OCI-LY1 (cell line): Measurements from ENCODE around the gene KCNJ16.
A peak's percentile ranks its signal among the peaks of the same experiment; 100 is the strongest.

Source experiments
- H2AFZ ChIP-seq: fragments of 200-600 bp; sonication (generic), shearing (Covaris generic); 2 replicates; pipeline ENCODE4 v1.6.0; 2014; ENCODE audit warnings: antibody characterized with exemption, mild to moderate bottlenecking, low read length
- H3F3A ChIP-seq: fragments of 200-600 bp; sonication (generic), shearing (Covaris generic); 2 replicates; pipeline ENCODE4 v1.6.0; 2014; ENCODE audit warnings: mild to moderate bottlenecking, antibody characterized with exemption, low read length, moderate library complexity; ENCODE audit not compliant: insufficient read depth
- H3K27ac ChIP-seq: fragments of 200-600 bp; sonication (generic); 2 replicates; pipeline ENCODE4 v1.5.1; 2014; ENCODE audit warnings: low read length, mixed run types, mild to moderate bottlenecking, low read depth; ENCODE audit not compliant: poor library complexity, severe bottlenecking
- H3K27me3 ChIP-seq: fragments of 200-600 bp; sonication (generic); 2 replicates; pipeline ENCODE4 v1.6.0; 2014; ENCODE audit warnings: antibody characterized with exemption, mild to moderate bottlenecking, low read length, moderate library complexity; ENCODE audit not compliant: insufficient read depth
- H3K36me3 ChIP-seq: fragments of 200-600 bp; sonication (generic); 2 replicates; pipeline ENCODE4 v1.6.1; 2014; ENCODE audit warnings: mild to moderate bottlenecking, antibody characterized with exemption, low read length, moderate library complexity, mixed read lengths; ENCODE audit not compliant: insufficient read depth
- H3K4me1 ChIP-seq: fragments of 200-600 bp; sonication (generic); 2 replicates; pipeline ENCODE4 v1.5.1; 2014; ENCODE audit warnings: mild to moderate bottlenecking, low read length, moderate library complexity; ENCODE audit not compliant: insufficient read depth, severe bottlenecking
- H3K4me2 ChIP-seq: fragments of 200-600 bp; sonication (generic), shearing (Covaris generic); 2 replicates; pipeline ENCODE4 v1.6.1; 2014; ENCODE audit warnings: low read length
- H3K4me3 ChIP-seq: fragments of 200-600 bp; sonication (generic); 2 replicates; pipeline ENCODE4 v1.5.1; 2014; ENCODE audit warnings: low read length, low read depth, mild to moderate bottlenecking, mixed read lengths; ENCODE audit not compliant: poor library complexity, severe bottlenecking
- H3K79me2 ChIP-seq: fragments of 200-600 bp; shearing (Covaris generic); 2 replicates; pipeline ENCODE4 v1.6.1; 2016; ENCODE audit warnings: mixed run types, low read length, mixed read lengths; ENCODE audit not compliant: insufficient read depth
- H3K9ac ChIP-seq: fragments of 200-600 bp; sonication (generic), shearing (Covaris generic); 2 replicates; pipeline ENCODE4 v1.6.1; 2014; ENCODE audit warnings: mild to moderate bottlenecking, low read length, mixed read lengths
- H3K9me2 ChIP-seq: fragments of 200-600 bp; sonication (generic), shearing (Covaris generic); 2 replicates; pipeline ENCODE4 v1.6.1; 2014; ENCODE audit warnings: low read depth, mild to moderate bottlenecking, low read length, mixed read lengths
- H3K9me3 ChIP-seq: fragments of 200-600 bp; shearing (Covaris generic); 2 replicates; pipeline ENCODE4 v1.6.1; 2014; ENCODE audit warnings: low read length, mixed read lengths
- H4K20me1 ChIP-seq: fragments of 200-600 bp; sonication (generic), shearing (Covaris generic); 2 replicates; pipeline ENCODE4 v1.6.0; 2016; ENCODE audit warnings: mild to moderate bottlenecking, low read length; ENCODE audit not compliant: insufficient read depth
- CTCF ChIP-seq: fragments of 200-600 bp; sonication (generic), shearing (Covaris generic); IDR thresholded peaks from 2 replicates; pipeline ENCODE4 v1.5.1; 2017; ENCODE audit warnings: mild to moderate bottlenecking, antibody characterized with exemption, low read length, moderate library complexity, mixed read lengths
- EZH2 ChIP-seq: fragments of 200-600 bp; sonication (generic), shearing (Covaris generic); IDR thresholded peaks from 2 replicates; pipeline ENCODE4 v1.8.0; 2017; ENCODE audit warnings: borderline replicate concordance, mixed run types, mild to moderate bottlenecking, antibody characterized with exemption, low read length, moderate library complexity, mixed read lengths

The KCNJ16 gene

GRCh38 chr17:70137451-70138230 lies 62.6 kb downstream of the KCNJ16 start:
- Histone ChIP-seq H3K27ac (peak overlapping the region; percentile 25), H3K36me3 (peaks cover 8% of the 10 kb centered on the region), H3K9me3 (peaks cover under 1% of the 10 kb centered on the region; the same call in 1 of the 2 replicates), H2AFZ (peak overlapping the region; percentile 40), H4K20me1 (no peaks in the 10 kb centered on the region), H3K9me2 (no peaks in the 10 kb centered on the region), H3K79me2 (no peaks in the 10 kb centered on the region), H3K9ac (peak overlapping the region; percentile 28; the same call in 1 of the 2 replicates), H3F3A (no peaks in the 10 kb centered on the region), H3K4me2 (peak overlapping the region; percentile 67), H3K4me3 (peak overlapping the region; percentile 36), H3K27me3 (no peaks in the 10 kb centered on the region), H3K4me1 (peaks cover 39% of the 10 kb centered on the region)
- TF ChIP-seq CTCF, result no peak

- Histone ChIP-seq H3K36me3 (peaks cover under 1% of the 10 kb centered on the region), H3K4me3 (no peak overlapping the region), H3K4me2 (no peak overlapping the region), H3K4me1 (peaks cover 39% of the 10 kb centered on the region), H3K9me2 (no peaks in the 10 kb centered on the region), H3K27ac (no peak overlapping the region), H3K27me3 (no peaks in the 10 kb centered on the region), H4K20me1 (no peaks in the 10 kb centered on the region), H2AFZ (no peak overlapping the region), H3K9ac (no peak overlapping the region), H3K79me2 (no peaks in the 10 kb centered on the region), H3F3A (no peaks in the 10 kb centered on the region), H3K9me3 (no peaks in the 10 kb centered on the region)
- TF ChIP-seq EZH2 (no peak), CTCF (no peak)
Measured at GRCh38 chr17:70138291-70138865, 63.4 kb downstream of the KCNJ16 start.

- Histone ChIP-seq H3K36me3 (no peaks in the 10 kb centered on the region; the same call in 1 of the 2 replicates), H3K9ac (no peak overlapping the region), H3K27me3 (no peaks in the 10 kb centered on the region), H4K20me1 (no peaks in the 10 kb centered on the region), H3K4me1 (peaks cover 36% of the 10 kb centered on the region), H3K4me2 (no peak overlapping the region), H3K9me2 (no peaks in the 10 kb centered on the region), H3K27ac (no peak overlapping the region), H2AFZ (no peak overlapping the region), H3K4me3 (no peak overlapping the region), H3K79me2 (no peaks in the 10 kb centered on the region), H3F3A (no peaks in the 10 kb centered on the region), H3K9me3 (no peaks in the 10 kb centered on the region)
- TF ChIP-seq CTCF, result no peak
- TF ChIP-seq EZH2, result no peak
Measured at GRCh38 chr17:70139449-70139993, 64.5 kb downstream of the KCNJ16 start.
